Neural progenitor cell (in vitro differentiated cells): Measurements from ENCODE around the gene PLXNA4. TPM values are rescaled to one million over a fixed set of nuclear protein-coding genes. Genes with fewer than 3 reads are reported as not detected.

Source experiments
- DNase-seq: peaks from one replicate; pipeline ENCODE4 v3.0.0-alpha.2; 2016; ENCODE audit warnings: low spot score
- H2AFZ ChIP-seq: fragments of 200-600 bp; sonication (generic); replicated peaks from 2 replicates; pipeline ENCODE4 v1.6.1; 2016; ENCODE audit warnings: antibody characterized with exemption
- H3F3A ChIP-seq: fragments of 200-600 bp; sonication (generic); 2 replicates; pipeline ENCODE4 v1.6.1; 2016; ENCODE audit warnings: antibody characterized with exemption, low read depth
- H3K27ac ChIP-seq: fragments of 200-600 bp; sonication (generic); 2 replicates; pipeline ENCODE4 v1.5.1; 2016; ENCODE audit warnings: mild to moderate bottlenecking
- H3K27me3 ChIP-seq: fragments of 200-600 bp; sonication (generic); 2 replicates; pipeline ENCODE4 v1.6.1; 2016; ENCODE audit warnings: mild to moderate bottlenecking, moderate library complexity
- H3K36me3 ChIP-seq: fragments of 200-600 bp; sonication (generic); 2 replicates; pipeline ENCODE4 v1.5.1; 2016
- H3K4me1 ChIP-seq: fragments of 200-600 bp; sonication (generic); 2 replicates; pipeline ENCODE4 v1.6.1; 2016; ENCODE audit warnings: mixed run types
- H3K4me2 ChIP-seq: fragments of 200-600 bp; sonication (generic); 2 replicates; pipeline ENCODE4 v1.6.1; 2016
- H3K4me3 ChIP-seq: fragments of 200-600 bp; sonication (generic); 2 replicates; pipeline ENCODE4 v1.5.1; 2016
- H3K79me2 ChIP-seq: fragments of 200-600 bp; sonication (generic); 2 replicates; pipeline ENCODE4 v1.6.1; 2016; ENCODE audit warnings: low read depth
- H3K9ac ChIP-seq: fragments of 200-600 bp; sonication (generic); 2 replicates; pipeline ENCODE4 v1.6.1; 2016
- H3K9me3 ChIP-seq: fragments of 200-600 bp; sonication (generic); 2 replicates; pipeline ENCODE4 v1.5.1; 2016; ENCODE audit warnings: low read depth
- H4K20me1 ChIP-seq: fragments of 200-600 bp; sonication (generic); 2 replicates; pipeline ENCODE4 v1.6.1; 2016; ENCODE audit warnings: low read depth
- H3K27ac Mint-ChIP-seq: 3 replicates; pipeline ENCODE4 v1.8.0; 2021; ENCODE audit warnings: mixed read lengths
- H3K27me3 Mint-ChIP-seq: 2 replicates; pipeline ENCODE4 v1.8.0; 2022; ENCODE audit warnings: low read depth, mild to moderate bottlenecking, inconsistent platforms, moderate library complexity, mixed read lengths; ENCODE audit not compliant: insufficient read depth
- H3K36me3 Mint-ChIP-seq: 3 replicates; pipeline ENCODE4 v1.8.0; 2021; ENCODE audit warnings: mixed read lengths
- H3K4me1 Mint-ChIP-seq: 3 replicates; pipeline ENCODE4 v1.8.0; 2021; ENCODE audit warnings: mixed read lengths
- H3K4me3 Mint-ChIP-seq: 3 replicates; pipeline ENCODE4 v1.8.0; 2021; ENCODE audit warnings: mild to moderate bottlenecking, moderate library complexity, mixed read lengths
- H3K9me3 Mint-ChIP-seq: 3 replicates; pipeline ENCODE4 v1.8.0; 2020; ENCODE audit warnings: mixed read lengths
- EZH2 ChIP-seq: fragments of 200-600 bp; sonication (generic); IDR thresholded peaks from 2 replicates; pipeline ENCODE4 v1.6.1; 2017; ENCODE audit warnings: antibody characterized with exemption, mild to moderate bottlenecking, moderate library complexity
- EZH2phosphoT487 ChIP-seq: fragments of 200-600 bp; sonication (generic); IDR thresholded peaks from 2 replicates; pipeline ENCODE4 v1.6.1; 2017; ENCODE audit warnings: antibody characterized with exemption
- total RNA-seq: library from RNA; depleted of rRNA; stranded (reverse); fragments of >200 nt; gene quantifications from 2 replicates; pipeline ENCODE4 v1.2.3, GENCODE V29; 2015; ENCODE audit warnings: low replicate concordance
- TF ChIP-seq, protein P1 (sequence below): fragments of 200-600 bp; sonication (generic); IDR thresholded peaks from 2 replicates; pipeline ENCODE4 v1.5.1; 2017; ENCODE audit warnings: antibody characterized with exemption, mild to moderate bottlenecking

The PLXNA4 gene
- total RNA-seq, 1 donor from 2014 or later = 0.49 TPM

DNA sequence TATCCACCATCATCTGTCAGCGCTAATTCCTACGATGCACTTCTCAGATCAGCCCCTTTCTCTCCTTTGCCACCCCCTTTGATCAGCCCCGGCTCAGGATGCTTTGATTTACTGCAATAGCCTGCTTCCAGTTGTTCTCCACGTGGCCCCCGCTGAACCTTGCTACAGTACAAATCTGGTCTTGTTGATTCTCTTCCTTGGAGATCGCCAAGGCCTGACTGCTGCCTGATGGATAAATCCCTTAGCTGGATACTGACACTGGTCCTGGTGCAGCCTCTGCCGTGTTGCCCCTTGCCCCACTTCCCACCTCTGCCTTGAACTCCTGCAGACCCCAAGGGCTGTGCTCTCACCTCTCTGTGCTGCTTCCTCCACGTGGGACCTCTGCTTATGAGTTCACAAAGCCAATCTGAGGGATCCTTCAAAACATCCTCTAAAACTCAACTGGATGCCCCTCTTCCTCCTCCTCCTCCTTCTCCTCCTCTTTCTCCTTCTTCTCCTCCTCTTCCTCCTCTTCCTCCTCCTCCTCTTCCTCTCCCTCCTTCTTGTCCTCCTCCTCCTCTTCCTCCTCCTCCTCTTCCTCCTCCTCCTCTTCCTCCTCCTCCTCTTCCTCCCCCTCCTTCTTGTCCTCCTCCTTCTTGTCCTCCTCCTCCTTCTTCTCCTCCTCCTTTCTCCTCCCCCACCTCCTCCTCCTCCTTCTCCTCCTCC is 15.3 kb downstream of the PLXNA4 start:
- H3K4me2 ChIP-seq = no peak overlapping the region
- no peak overlapping the region for H2AFZ ChIP-seq
- Mint-ChIP-seq H3K4me1 (peaks cover 2% of the 10 kb centered on the region), H3K9me3 (peaks cover 3% of the 10 kb centered on the region), H3K27ac (no peak overlapping the region), H3K4me3 (no peak overlapping the region), H3K36me3 (peaks cover 2% of the 10 kb centered on the region), H3K27me3 (peaks cover 30% of the 10 kb centered on the region)
- no peak for DNase-seq
- no peaks in the 10 kb centered on the region for H3K9me3 ChIP-seq
- no peaks in the 10 kb centered on the region for H4K20me1 ChIP-seq
- H3K36me3 ChIP-seq = no peaks in the 10 kb centered on the region
- H3F3A ChIP-seq = no peaks in the 10 kb centered on the region
- H3K9ac ChIP-seq = no peak overlapping the region
- H3K79me2 ChIP-seq = no peaks in the 10 kb centered on the region
- H3K27me3 ChIP-seq = peaks cover 84% of the 10 kb centered on the region
- no peaks in the 10 kb centered on the region for H3K4me1 ChIP-seq
- TF ChIP-seq EZH2 = no peak
- TF ChIP-seq, protein P1, sequence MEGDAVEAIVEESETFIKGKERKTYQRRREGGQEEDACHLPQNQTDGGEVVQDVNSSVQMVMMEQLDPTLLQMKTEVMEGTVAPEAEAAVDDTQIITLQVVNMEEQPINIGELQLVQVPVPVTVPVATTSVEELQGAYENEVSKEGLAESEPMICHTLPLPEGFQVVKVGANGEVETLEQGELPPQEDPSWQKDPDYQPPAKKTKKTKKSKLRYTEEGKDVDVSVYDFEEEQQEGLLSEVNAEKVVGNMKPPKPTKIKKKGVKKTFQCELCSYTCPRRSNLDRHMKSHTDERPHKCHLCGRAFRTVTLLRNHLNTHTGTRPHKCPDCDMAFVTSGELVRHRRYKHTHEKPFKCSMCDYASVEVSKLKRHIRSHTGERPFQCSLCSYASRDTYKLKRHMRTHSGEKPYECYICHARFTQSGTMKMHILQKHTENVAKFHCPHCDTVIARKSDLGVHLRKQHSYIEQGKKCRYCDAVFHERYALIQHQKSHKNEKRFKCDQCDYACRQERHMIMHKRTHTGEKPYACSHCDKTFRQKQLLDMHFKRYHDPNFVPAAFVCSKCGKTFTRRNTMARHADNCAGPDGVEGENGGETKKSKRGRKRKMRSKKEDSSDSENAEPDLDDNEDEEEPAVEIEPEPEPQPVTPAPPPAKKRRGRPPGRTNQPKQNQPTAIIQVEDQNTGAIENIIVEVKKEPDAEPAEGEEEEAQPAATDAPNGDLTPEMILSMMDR = no peak
- TF ChIP-seq EZH2phosphoT487 = no peak
- no peak overlapping the region for H3K4me3 ChIP-seq
- no peak overlapping the region for H3K27ac ChIP-seq

DNA sequence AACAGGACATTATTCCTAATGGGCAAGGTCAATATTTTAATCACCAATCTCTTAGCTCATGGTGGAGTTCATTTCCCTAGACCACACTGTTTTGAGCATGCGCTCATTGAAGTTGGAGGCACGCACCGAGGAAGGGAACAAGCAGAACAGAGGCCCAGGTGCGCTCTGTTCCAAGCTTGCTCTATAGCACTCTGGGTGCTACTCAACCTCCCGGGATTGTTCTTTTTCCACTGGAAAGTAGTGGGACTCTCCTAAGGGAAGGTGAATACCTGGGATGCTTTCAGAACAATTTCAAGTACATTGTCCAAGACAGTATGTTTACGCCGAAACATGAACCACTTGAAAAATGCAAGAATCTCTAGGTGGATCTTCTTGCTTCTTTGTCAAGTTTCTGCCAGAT is 16.2 kb downstream of the PLXNA4 start:
- Histone ChIP-seq H3K27ac (no peak overlapping the region), H2AFZ (no peak overlapping the region), H3K9ac (no peak overlapping the region), H3K4me3 (no peak overlapping the region), H3F3A (no peaks in the 10 kb centered on the region), H3K4me1 (no peaks in the 10 kb centered on the region), H4K20me1 (no peaks in the 10 kb centered on the region), H3K9me3 (no peaks in the 10 kb centered on the region), H3K36me3 (no peaks in the 10 kb centered on the region), H3K79me2 (no peaks in the 10 kb centered on the region), H3K4me2 (no peak overlapping the region), H3K27me3 (peaks cover 75% of the 10 kb centered on the region)
- TF ChIP-seq, protein P1 = no peak
- no peak for TF ChIP-seq EZH2
- TF ChIP-seq EZH2phosphoT487 = no peak
- Mint-ChIP-seq H3K9me3 (peaks cover 3% of the 10 kb centered on the region), H3K4me3 (no peak overlapping the region), H3K36me3 (peaks cover 2% of the 10 kb centered on the region), H3K27me3 (peaks cover 28% of the 10 kb centered on the region), H3K27ac (no peak overlapping the region), H3K4me1 (peaks cover 2% of the 10 kb centered on the region)
- DNase-seq = no peak

DNA sequence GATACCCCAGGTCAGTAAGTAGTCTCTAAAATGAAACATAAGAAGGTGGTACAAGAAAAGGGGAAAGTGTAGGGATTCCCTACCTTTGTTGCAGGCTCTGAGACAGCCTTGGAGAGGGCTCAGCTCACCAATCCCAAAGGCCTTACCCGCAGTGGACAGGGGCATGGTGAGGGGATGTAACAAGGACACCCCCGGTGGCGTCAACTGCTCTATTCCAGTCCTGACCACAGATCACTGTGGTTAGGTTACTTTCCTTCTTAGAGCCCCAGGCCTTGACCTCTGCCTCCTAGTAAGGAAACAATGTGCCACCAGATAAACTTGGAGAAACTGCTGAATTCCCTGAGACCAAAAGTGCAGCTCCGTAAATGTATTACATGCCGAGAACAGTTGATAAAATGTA is 17.5 kb downstream of the PLXNA4 start:
- no peak for DNase-seq
- Histone ChIP-seq H3K27ac (no peak overlapping the region), H4K20me1 (no peaks in the 10 kb centered on the region), H2AFZ (no peak overlapping the region), H3K4me3 (no peak overlapping the region), H3K9me3 (no peaks in the 10 kb centered on the region), H3K9ac (no peak overlapping the region), H3K4me1 (no peaks in the 10 kb centered on the region), H3F3A (no peaks in the 10 kb centered on the region), H3K36me3 (no peaks in the 10 kb centered on the region), H3K27me3 (peaks cover 62% of the 10 kb centered on the region), H3K79me2 (no peaks in the 10 kb centered on the region), H3K4me2 (no peak overlapping the region)
- peaks cover 19% of the 10 kb centered on the region for H3K27me3 Mint-ChIP-seq
- no peaks in the 10 kb centered on the region for H3K36me3 Mint-ChIP-seq
- H3K4me3 Mint-ChIP-seq = no peak overlapping the region
- no peak overlapping the region for H3K27ac Mint-ChIP-seq
- no peaks in the 10 kb centered on the region for H3K9me3 Mint-ChIP-seq
- no peak for TF ChIP-seq EZH2phosphoT487
- no peak for TF ChIP-seq EZH2
- TF ChIP-seq, protein P1 = no peak
- H3K4me1 Mint-ChIP-seq = no peaks in the 10 kb centered on the region
